ENCODE measurements around the gene ACAP3. TPM values are rescaled to one million over a fixed set of nuclear protein-coding genes. Genes with fewer than 3 reads are reported as not detected.

The ACAP3 gene
- total RNA-seq, 1 donor from 2014 or later = 10.7 TPM

- Mint-ChIP-seq H3K9me3 (no peaks in the 10 kb centered on the region), H3K4me1 (peaks cover 13% of the 10 kb centered on the region), H3K4me3 (peak overlapping the region; percentile 87), H3K27ac (no peak overlapping the region), H3K36me3 (peaks cover 3% of the 10 kb centered on the region), H3K27me3 (ENCODE audit: insufficient read depth, low read depth) (peaks cover 8% of the 10 kb centered on the region)
- Histone ChIP-seq H3K4me1 (peaks cover 15% of the 10 kb centered on the region), H4K20me1 (ENCODE audit: low read depth) (peaks cover 75% of the 10 kb centered on the region), H3K27me3 (peaks cover 9% of the 10 kb centered on the region), H2AFZ (replicated peaks) (peak overlapping the region; percentile 68), H3K27ac (no peak overlapping the region), H3K36me3 (no peaks in the 10 kb centered on the region), H3K4me2 (peak overlapping the region; percentile 95), H3K9ac (peak overlapping the region; percentile 2), H3F3A (ENCODE audit: low read depth) (peaks cover 36% of the 10 kb centered on the region), H3K4me3 (peak overlapping the region; percentile 90), H3K79me2 (ENCODE audit: low read depth) (peaks cover 44% of the 10 kb centered on the region), H3K9me3 (ENCODE audit: low read depth) (no peaks in the 10 kb centered on the region)
- no peak for DNase-seq (ENCODE audit: low spot score)
- TF ChIP-seq EZH2phosphoT487 (IDR thresholded peaks at IDR 0.05) (no peak), EZH2 (IDR thresholded peaks at IDR 0.05) (no peak)
- TF ChIP-seq, protein P1, sequence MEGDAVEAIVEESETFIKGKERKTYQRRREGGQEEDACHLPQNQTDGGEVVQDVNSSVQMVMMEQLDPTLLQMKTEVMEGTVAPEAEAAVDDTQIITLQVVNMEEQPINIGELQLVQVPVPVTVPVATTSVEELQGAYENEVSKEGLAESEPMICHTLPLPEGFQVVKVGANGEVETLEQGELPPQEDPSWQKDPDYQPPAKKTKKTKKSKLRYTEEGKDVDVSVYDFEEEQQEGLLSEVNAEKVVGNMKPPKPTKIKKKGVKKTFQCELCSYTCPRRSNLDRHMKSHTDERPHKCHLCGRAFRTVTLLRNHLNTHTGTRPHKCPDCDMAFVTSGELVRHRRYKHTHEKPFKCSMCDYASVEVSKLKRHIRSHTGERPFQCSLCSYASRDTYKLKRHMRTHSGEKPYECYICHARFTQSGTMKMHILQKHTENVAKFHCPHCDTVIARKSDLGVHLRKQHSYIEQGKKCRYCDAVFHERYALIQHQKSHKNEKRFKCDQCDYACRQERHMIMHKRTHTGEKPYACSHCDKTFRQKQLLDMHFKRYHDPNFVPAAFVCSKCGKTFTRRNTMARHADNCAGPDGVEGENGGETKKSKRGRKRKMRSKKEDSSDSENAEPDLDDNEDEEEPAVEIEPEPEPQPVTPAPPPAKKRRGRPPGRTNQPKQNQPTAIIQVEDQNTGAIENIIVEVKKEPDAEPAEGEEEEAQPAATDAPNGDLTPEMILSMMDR (IDR thresholded peaks at IDR 0.05) = no peak
These were observed 40.9 kb upstream of the ACAP3 start for GRCh38 chr1:1348420-1349255.

DNA sequence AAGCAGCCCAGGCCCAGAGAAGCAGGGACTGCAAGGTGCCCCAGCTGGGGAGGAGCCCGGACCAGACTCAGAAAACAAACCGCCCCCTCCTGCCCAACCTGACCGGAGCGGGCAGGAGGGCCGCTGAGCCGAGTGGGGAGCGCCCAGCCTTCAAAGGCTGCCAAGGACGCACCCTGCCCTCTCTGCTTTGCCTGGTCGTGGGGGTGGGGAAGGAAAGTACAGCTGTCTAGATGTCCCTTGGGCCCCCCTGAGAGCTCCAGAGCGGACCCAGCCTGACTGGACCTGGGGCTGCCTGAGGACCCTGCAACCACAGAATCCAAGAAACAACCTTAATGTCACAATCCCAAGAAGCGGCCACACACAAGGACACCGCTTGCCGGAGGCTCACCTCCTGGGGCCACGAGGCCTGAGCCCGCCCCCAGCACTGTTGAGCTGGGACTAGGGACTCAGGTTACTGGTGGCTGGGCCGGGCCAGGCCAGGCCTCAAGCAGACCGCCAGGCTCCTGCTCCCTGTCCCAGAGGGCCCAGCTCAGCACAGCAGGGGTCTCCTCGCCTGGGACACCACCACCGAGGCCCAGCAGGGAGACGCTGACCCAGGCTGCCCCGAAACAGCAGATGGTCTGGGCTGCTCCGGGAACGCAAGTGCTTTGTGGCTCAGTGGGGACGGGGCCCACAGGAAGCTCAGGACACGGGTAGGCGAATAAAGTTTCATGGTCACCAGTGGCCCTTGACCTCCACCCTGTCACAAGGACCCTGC is 40.1 kb upstream of the ACAP3 start:
- Histone ChIP-seq H3K79me2 (ENCODE audit: low read depth) (peaks cover 47% of the 10 kb centered on the region), H3K27me3 (peaks cover under 1% of the 10 kb centered on the region), H3K9me3 (ENCODE audit: low read depth) (no peaks in the 10 kb centered on the region), H3K4me1 (peaks cover 12% of the 10 kb centered on the region), H3K9ac (peak overlapping the region; percentile 2), H3K4me2 (peak overlapping the region; percentile 95), H3K36me3 (no peaks in the 10 kb centered on the region), H4K20me1 (ENCODE audit: low read depth) (peaks cover 73% of the 10 kb centered on the region), H3F3A (ENCODE audit: low read depth) (peaks cover 28% of the 10 kb centered on the region), H3K4me3 (peak overlapping the region; percentile 90), H3K27ac (no peak overlapping the region), H2AFZ (replicated peaks) (no peak overlapping the region)
- peak; percentile 81 for DNase-seq (ENCODE audit: low spot score)
- Mint-ChIP-seq H3K4me3 (peak overlapping the region; percentile 87), H3K27me3 (ENCODE audit: insufficient read depth, low read depth) (peaks cover 4% of the 10 kb centered on the region), H3K27ac (no peak overlapping the region), H3K36me3 (peaks cover 3% of the 10 kb centered on the region), H3K4me1 (peaks cover 13% of the 10 kb centered on the region), H3K9me3 (no peaks in the 10 kb centered on the region)
- no peak for TF ChIP-seq EZH2 (IDR thresholded peaks at IDR 0.05)

GRCh38 chr1:1347026-1347595 is 39.4 kb upstream of the ACAP3 start:
- TF ChIP-seq, protein P1 (IDR thresholded peaks at IDR 0.05) = no peak
- TF ChIP-seq EZH2phosphoT487 (IDR thresholded peaks at IDR 0.05) (no peak), EZH2 (IDR thresholded peaks at IDR 0.05) (no peak)
- Mint-ChIP-seq H3K4me1 (peaks cover 5% of the 10 kb centered on the region), H3K27me3 (ENCODE audit: insufficient read depth, low read depth) (no peaks in the 10 kb centered on the region), H3K27ac (no peak overlapping the region), H3K4me3 (peak overlapping the region; percentile 87), H3K9me3 (no peaks in the 10 kb centered on the region), H3K36me3 (no peaks in the 10 kb centered on the region)
- Histone ChIP-seq H2AFZ (replicated peaks) (no peak overlapping the region), H3K9ac (no peak overlapping the region), H3K4me3 (peak overlapping the region; percentile 90), H3K4me1 (peaks cover 12% of the 10 kb centered on the region), H3K79me2 (ENCODE audit: low read depth) (peaks cover 47% of the 10 kb centered on the region), H3K4me2 (peak overlapping the region; percentile 95), H3K36me3 (no peaks in the 10 kb centered on the region), H3K27ac (no peak overlapping the region), H3K9me3 (ENCODE audit: low read depth) (no peaks in the 10 kb centered on the region), H4K20me1 (ENCODE audit: low read depth) (peaks cover 73% of the 10 kb centered on the region), H3K27me3 (no peaks in the 10 kb centered on the region), H3F3A (ENCODE audit: low read depth) (peaks cover 22% of the 10 kb centered on the region)
- DNase-seq (ENCODE audit: low spot score) = no peak

Data from neural progenitor cell (in vitro differentiated cells).